HepG2 (cell line): ENCODE results near the gene NWD2. TPM values are rescaled to one million over a fixed set of nuclear protein-coding genes. Genes with fewer than 3 reads are reported as not detected.

Source experiments
- EP300 ChIP-seq, 3 experiments: sonication (generic) in 1 of 3; formaldehyde crosslinking in 1 of 3; IDR thresholded peaks; 2 replicates each; pipeline versions ENCODE4 v1.5.1 to v1.6.1; 2011 to 2020; ENCODE audit warnings: low read depth in 2 of 3, low read length in 2 of 3, borderline replicate concordance in 1 of 3, improper control_type of control experiment in 1 of 3, mild to moderate bottlenecking in 1 of 3, missing genetic modification reagents in 1 of 3, moderate library complexity in 1 of 3
- ONECUT2 ChIP-seq: sonication (generic); formaldehyde crosslinking; IDR thresholded peaks from 2 replicates; pipeline ENCODE4 v1.4.0; 2020; ENCODE audit warnings: missing genetic modification reagents
- SIX1 ChIP-seq: sonication (generic); formaldehyde crosslinking; IDR thresholded peaks from 2 replicates; pipeline ENCODE4 v1.4.0; 2020; ENCODE audit warnings: missing genetic modification reagents, borderline replicate concordance
- SOX6 ChIP-seq, 2 experiments: fragments of 450-650 bp in 1 of 2; sonication (generic) in 1 of 2; formaldehyde crosslinking in 1 of 2; IDR thresholded peaks; 2 replicates each; pipeline versions ENCODE4 v1.4.0 to v1.6.1; 2017 to 2020; ENCODE audit warnings: antibody characterized with exemption in 1 of 2, mild to moderate bottlenecking in 1 of 2, missing genetic modification reagents in 1 of 2
- ZBTB40 ChIP-seq, 2 experiments: fragments of 450-650 bp in 1 of 2; sonication (generic) in 1 of 2; formaldehyde crosslinking in 1 of 2; IDR thresholded peaks; 2 replicates each; pipeline versions ENCODE4 v1.6.1 to v1.8.0; 2016 to 2022; ENCODE audit warnings: antibody characterized with exemption in 1 of 2, mild to moderate bottlenecking in 1 of 2, missing genetic modification reagents in 1 of 2
- polyA plus RNA-seq, 8 experiments: library from polyadenylated mRNA; depleted of rRNA in 3 of 8; stranded (reverse) in 7 of 8; unstranded in 1 of 8; fragments of >200 nt; fragmentation: Illumina TruSeq in 4 of 8; extraction: Trizol in 4 of 8; gene quantifications; 2 replicates each; pipeline versions ENCODE4 v1.2.1 to v1.2.3, GENCODE V29; 2011 to 2016; ENCODE audit warnings: low read depth in 4 of 8, missing spikeins in 1 of 8, mixed read lengths in 1 of 8; ENCODE audit not compliant: insufficient read depth in 1 of 8
- total RNA-seq, 5 experiments: library from RNA; depleted of rRNA; stranded (reverse); fragments of >200 nt; fragmentation: Illumina TruSeq; extraction: Trizol; gene quantifications; 2 replicates each; pipeline ENCODE4 v1.2.3, GENCODE V29; 2016; ENCODE audit warnings: low read depth in 1 of 5

The NWD2 gene
- total and polyA plus RNA-seq, 2 of the 13 experiments (the other 11 are each of a cell fraction or from before 2014, with no cell fraction given), result not detected

GRCh38 chr4:37425857-37426256, 181.3 kb downstream of the NWD2 start (continued):
- no peak for TF ChIP-seq ZBTB40 (IDR thresholded peaks at IDR 0.05)
- TF ChIP-seq ZBTB40 (CRISPR knock-in tag; IDR thresholded peaks at IDR 0.05), result no peak
- TF ChIP-seq EP300 (IDR thresholded peaks at IDR 0.05; ENCODE audit: low read depth in 2 of 2, low read length in 2 of 2), result peak in 1 of 2 experiments; percentile 67; a peak in 2 of 4 replicates
- TF ChIP-seq EP300 (CRISPR knock-in tag; IDR thresholded peaks at IDR 0.05; ENCODE audit: borderline replicate concordance), result no peak
- no peak for TF ChIP-seq SOX6 (IDR thresholded peaks at IDR 0.05)
- TF ChIP-seq SOX6 (CRISPR knock-in tag; IDR thresholded peaks at IDR 0.05), result peak; percentile 75
- TF ChIP-seq ONECUT2 (CRISPR knock-in tag), result 0 out of 2 replicates have a peak, but pooled peaks have one; percentile 41
- peak; percentile 33; the same call in 1 of the 2 replicates for TF ChIP-seq SIX1 (CRISPR knock-in tag)
